GM18511 (cell line): ENCODE measurements around the gene ZFC3H1.
"Not testable (repeated sequence)": the region's sequence is repeated elsewhere in the genome, so short reads cannot be mapped to it uniquely, and the experiment has no call there.

Experiments used
- ATAC-seq: cut with Tn5 transposase; IDR thresholded peaks from one replicate; pipeline ENCODE4 v1.9.1; 2021; ENCODE audit warnings: mild to moderate bottlenecking, moderate library complexity; ENCODE audit not compliant: unreplicated experiment

The ZFC3H1 gene

GRCh38 chr12:71663561-71664410 lies at the start of gene ZFC3H1, which contains the start of gene THAP2:
Gene ZFC3H1, minus strand, starts transcription at chr12:71663848. Its CDS starts 238 bp downstream, at chr12:71663610.
Gene THAP2, plus strand, starts transcription at chr12:71664301. Its CDS starts 209 bp downstream, at chr12:71664510.
- ATAC-seq: peak; percentile 92

DNA sequence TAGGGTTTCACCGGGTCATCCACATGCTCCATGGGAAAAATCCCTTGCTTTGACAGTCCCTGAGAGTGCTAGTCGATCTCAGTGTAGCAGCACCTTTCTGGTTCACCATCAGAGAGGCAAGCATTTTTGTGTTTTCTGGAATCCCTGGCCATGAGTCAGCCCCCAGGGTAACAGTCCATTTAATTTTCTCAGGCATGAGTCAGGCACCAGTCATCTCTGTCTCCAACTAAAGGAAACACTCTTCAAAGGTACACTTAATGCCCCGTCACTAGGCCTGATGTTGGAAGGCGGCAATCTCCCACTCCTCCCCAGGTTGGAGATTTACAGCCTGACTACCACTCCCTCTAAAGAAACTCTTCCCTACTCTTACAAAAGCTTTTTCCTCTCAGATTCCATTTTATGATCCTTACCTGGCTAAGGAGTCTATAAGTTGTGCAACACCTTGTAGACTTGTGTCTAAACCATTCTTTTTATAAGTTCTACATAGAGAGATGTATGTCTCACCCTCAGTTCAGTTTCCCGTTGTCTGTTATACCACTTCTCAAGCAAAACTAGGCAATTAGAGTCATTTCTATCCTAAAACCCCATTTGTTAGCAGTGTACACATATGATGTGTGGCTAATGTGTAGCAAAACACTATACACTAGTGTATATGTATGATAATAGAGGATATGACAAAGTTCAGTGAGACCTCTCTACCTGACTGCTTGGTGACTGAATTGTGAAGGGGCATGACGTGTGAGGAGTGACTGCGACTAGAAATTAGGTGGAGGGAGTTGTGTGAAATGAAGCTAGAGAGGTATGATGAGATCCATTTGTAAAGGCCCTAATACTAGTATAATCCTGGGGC lies 46.9 kb upstream of the ZFC3H1 start:
- ATAC-seq: no peak

- no peak for ATAC-seq
Observed at GRCh38 chr12:71708658-71709057, 45.0 kb upstream of the ZFC3H1 start.

DNA sequence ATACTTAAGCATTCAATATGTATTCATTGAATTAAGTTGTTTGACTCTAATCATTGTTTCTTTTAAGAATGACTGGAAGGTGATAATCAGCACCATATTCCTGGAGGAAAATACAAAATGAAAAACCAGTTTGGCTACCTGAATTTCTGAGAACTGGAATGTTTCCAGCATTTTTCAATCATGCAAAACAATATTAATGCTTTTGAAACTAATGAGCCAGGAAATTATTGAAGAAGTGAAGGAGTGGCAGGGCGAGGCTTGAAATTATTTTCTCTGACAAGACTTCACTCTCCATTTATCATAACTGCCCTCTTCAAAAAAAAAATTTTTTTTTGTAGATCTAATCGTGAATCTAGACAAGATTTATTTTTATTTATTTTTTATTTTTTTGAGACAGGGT lies 41.3 kb upstream of the ZFC3H1 start:
- ATAC-seq: no peak

DNA sequence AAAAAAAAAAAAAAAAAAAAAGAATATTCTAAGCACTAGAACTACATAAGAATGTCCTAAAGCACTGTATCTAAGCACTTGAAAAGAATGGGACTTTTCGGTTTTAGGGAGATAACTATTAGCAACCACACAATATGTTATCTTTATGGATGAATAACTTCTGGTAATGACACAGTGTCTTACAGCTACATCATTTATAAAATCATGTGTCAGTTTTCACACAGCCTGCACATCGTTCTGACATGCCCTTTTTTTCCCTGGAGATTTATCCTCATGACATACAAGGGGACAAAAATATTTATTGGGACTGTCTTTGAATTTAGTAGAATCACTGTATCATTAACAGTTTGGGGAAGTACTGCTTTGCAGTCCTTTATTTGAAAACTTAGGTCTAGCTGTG lies 39.6 kb upstream of the ZFC3H1 start:
- no peak for ATAC-seq

DNA sequence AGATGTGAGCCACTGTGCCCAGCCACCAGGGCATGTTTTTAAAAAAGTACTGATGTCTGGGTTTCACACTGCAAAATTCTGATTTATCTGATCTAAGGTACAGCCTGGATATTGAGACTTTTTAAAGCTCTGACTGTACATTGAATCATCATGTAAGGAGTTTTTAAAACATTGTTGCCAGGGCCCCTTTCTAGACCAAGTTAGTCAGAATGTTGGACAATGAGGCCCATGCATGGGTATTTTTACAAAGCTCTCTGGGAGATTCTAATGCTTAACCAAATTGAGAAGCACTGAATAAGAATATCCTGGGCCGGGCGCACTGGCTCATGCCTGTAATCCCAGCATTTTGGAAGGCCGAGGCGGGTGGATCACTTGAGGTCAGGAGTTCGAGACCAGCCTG lies 38.9 kb upstream of the ZFC3H1 start:
- ATAC-seq: no peak

GRCh38 chr12:71702181-71702580 lies 38.5 kb upstream of the ZFC3H1 start:
- not testable (repeated sequence) for ATAC-seq

- ATAC-seq: no peak
Observed at GRCh38 chr12:71695782-71696181, 32.1 kb upstream of the ZFC3H1 start.

- peak; percentile 92 for ATAC-seq
Observed at GRCh38 chr12:71694099-71694820, 30.6 kb upstream of the ZFC3H1 start.

GRCh38 chr12:71693651-71694050 lies 30.0 kb upstream of the ZFC3H1 start:
- ATAC-seq: peak; percentile 21

DNA sequence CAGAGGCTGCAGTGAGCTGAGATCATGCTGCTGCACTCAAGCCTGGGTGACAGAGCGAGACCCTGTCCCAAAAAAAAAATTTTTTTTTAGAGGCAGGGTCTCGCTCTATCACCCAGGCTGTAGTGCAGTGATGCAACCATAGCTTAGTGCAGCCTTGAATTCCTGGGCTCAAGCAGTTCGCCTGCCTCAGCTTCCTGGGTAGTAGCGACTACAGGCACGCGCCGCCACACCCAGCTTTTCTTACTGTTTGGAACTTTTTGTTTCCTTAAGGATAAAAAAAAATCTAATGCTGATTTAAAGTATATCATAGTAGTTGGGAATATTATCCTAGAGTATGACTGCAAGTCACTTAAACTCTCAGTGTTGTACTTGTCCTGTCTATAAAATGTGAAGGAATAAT lies 29.5 kb upstream of the ZFC3H1 start:
- ATAC-seq: no peak

DNA sequence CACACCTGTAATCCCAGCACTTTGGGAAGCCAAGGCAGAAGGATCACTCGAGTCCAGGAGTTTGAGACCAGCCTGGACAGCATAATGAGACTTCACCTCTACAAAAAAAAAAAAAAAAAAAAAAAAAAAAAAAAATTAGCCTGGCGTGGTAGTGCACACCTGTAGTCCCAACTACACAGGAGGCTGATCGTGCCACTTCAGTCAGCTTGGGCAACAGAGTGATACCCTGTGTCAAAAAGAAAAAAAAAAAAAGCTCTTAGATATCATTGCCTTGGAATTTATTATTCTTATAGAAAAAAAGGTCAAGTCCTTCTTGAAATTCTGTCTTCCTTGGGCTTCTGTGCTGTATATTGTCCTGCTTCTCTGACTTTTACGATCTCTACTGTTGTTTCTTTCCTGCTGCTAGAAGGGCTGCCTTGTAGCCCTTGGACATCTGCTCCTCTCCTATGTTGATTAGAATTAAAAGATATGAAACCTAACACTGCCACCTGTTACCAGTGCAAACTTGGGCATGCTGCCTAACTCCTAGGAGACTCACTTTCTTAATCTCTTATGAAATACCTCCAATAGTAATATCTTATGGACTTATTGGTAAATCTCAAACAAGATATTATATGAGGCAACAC lies 28.0 kb upstream of the ZFC3H1 start:
- no peak for ATAC-seq

- ATAC-seq: no peak
Observed at GRCh38 chr12:71688961-71689570, 25.4 kb upstream of the ZFC3H1 start.

GRCh38 chr12:71687172-71687571 lies 23.5 kb upstream of the ZFC3H1 start:
- ATAC-seq: not testable (repeated sequence)

DNA sequence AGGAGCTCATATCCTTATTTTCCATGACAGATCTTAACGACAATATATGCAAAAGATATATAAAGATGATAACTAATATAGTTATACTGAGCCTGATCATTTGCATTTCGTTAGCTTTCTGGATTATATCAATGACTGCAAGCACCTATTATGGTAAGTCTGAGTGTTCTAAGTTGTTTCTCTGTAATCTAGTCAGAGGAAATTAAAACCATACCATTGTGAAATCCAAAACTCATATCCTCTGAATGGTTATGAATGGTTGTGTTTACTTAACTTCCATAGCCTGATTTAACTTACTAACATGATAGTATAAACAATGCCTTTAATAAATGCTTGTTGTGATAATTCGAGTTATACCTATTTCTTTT lies 23.0 kb upstream of the ZFC3H1 start:
- ATAC-seq: no peak

GRCh38 chr12:71685914-71686657 lies 22.4 kb upstream of the ZFC3H1 start, which contains the start of gene TMEM19:
Gene TMEM19, plus strand, starts transcription at chr12:71686082. Its CDS starts 599 bp downstream, at chr12:71686681.
- peak; percentile 89 for ATAC-seq

GRCh38 chr12:71685312-71685906 lies 21.8 kb upstream of the ZFC3H1 start:
- ATAC-seq: no peak

GRCh38 chr12:71684081-71684480 lies 20.4 kb upstream of the ZFC3H1 start:
- ATAC-seq: no peak

GRCh38 chr12:71683633-71684032 lies 20.0 kb upstream of the ZFC3H1 start:
- no peak for ATAC-seq
